Measurements from ENCODE around the gene C2orf66. TPM values are rescaled to one million over a fixed set of nuclear protein-coding genes. Genes with fewer than 3 reads are reported as not detected.

The C2orf66 gene
- total RNA-seq, 1 experiment from 2014 or later = not detected

GRCh38 chr2:196759378-196759706 is 49.8 kb downstream of the C2orf66 start:
- DNase-seq (ENCODE audit: low spot score) = no peak

- DNase-seq (ENCODE audit: low spot score) = peak; percentile 26
Measured at GRCh38 chr2:196758474-196759377, 50.4 kb downstream of the C2orf66 start.

Small RNAs within 50 kb of the gene (small RNA-seq; reads per million reads assigned to genes)
- not detected for gene AC012486.1

Other genes starting within 250 kb of the C2orf66 start
- 0.03 TPM in 1 of 2 replicates, not detected in the other for gene HECW2, start 215.8 kb downstream of the C2orf66 start, total RNA-seq (2014; rRNA removed; shearing (Covaris generic))
- 6.3 and 8.9 TPM in 2 replicates for gene CCDC150, start 169.6 kb downstream of the C2orf66 start, total RNA-seq (2014; rRNA removed; shearing (Covaris generic))
- 20.1 and 24.2 TPM in 2 replicates for gene GTF3C3, start 9.7 kb downstream of the C2orf66 start, total RNA-seq (2014; rRNA removed; shearing (Covaris generic))
- gene PGAP1, start 117.4 kb upstream of the C2orf66 start, total RNA-seq (2014; rRNA removed; shearing (Covaris generic)) = 2.7 and 2.9 TPM in 2 replicates